H1 (cell line): Measurements from ENCODE around the gene CD63. TPM values are rescaled to one million over a fixed set of nuclear protein-coding genes. Genes with fewer than 3 reads are reported as not detected.

Experiments used
- ASH2L ChIP-seq: fragments of 200-600, 300-600 bp; sonication (generic); IDR thresholded peaks from one replicate; pipeline ENCODE4 v1.7.1; 2017; ENCODE audit warnings: low read length
- CHD2 ChIP-seq: IDR thresholded peaks from 2 replicates; pipeline ENCODE4 v1.6.1; 2012; ENCODE audit warnings: low read length, improper control_type of control experiment
- KDM5A ChIP-seq: fragments of 200-600 bp; IDR thresholded peaks from 2 replicates; pipeline ENCODE4 v1.7.1; 2012; ENCODE audit warnings: mild to moderate bottlenecking, low read length, inconsistent platforms, mixed read lengths
- RXRA ChIP-seq: IDR thresholded peaks from 2 replicates; pipeline ENCODE4 v1.6.1; 2011; ENCODE audit warnings: low read depth, mild to moderate bottlenecking, low read length, moderate library complexity; ENCODE audit not compliant: insufficient read depth
- SAP30 ChIP-seq: fragments of 300-600 bp; sonication (generic); IDR thresholded peaks from 2 replicates; pipeline ENCODE4 v1.7.1; 2012; ENCODE audit warnings: low read length, moderate library complexity, mild to moderate bottlenecking, inconsistent platforms; ENCODE audit not compliant: insufficient read depth, insufficient replicate concordance
- polyA plus RNA-seq, 7 experiments: library from polyadenylated mRNA; depleted of rRNA in 3 of 7; stranded (reverse) in 5 of 7; unstranded in 2 of 7; fragments of >200 nt in 5 of 7; fragments of 200-250 nt in 2 of 7; gene quantifications; 1 replicate in 5 of 7; 2 replicates in 1 of 7; 4 replicates in 1 of 7; pipeline versions ENCODE4 v1.2.1 to v1.2.3, GENCODE V29; 2011 to 2013; ENCODE audit warnings: missing spikeins in 2 of 7, mixed read lengths in 2 of 7
- total RNA-seq: library from RNA; stranded (reverse); fragmentation: NEBNext Ultra II Directional; extraction: Animal tissue kit (Norgen Biotek cat#: 25700); gene quantifications from 2 replicates; pipeline ENCODE4 v1.2.1, GENCODE V29; 2021
- TF ChIP-seq, protein P1 (sequence below): IDR thresholded peaks from 2 replicates; pipeline ENCODE4 v1.6.1; 2011; ENCODE audit warnings: low read depth, mild to moderate bottlenecking, low read length; ENCODE audit not compliant: insufficient read depth

CD63 gene
- total and polyA plus RNA-seq, 2 of the 8 experiments (the other 6 are each of a cell fraction or from before 2014, with no cell fraction given), result 440 to 526 TPM

DNA sequence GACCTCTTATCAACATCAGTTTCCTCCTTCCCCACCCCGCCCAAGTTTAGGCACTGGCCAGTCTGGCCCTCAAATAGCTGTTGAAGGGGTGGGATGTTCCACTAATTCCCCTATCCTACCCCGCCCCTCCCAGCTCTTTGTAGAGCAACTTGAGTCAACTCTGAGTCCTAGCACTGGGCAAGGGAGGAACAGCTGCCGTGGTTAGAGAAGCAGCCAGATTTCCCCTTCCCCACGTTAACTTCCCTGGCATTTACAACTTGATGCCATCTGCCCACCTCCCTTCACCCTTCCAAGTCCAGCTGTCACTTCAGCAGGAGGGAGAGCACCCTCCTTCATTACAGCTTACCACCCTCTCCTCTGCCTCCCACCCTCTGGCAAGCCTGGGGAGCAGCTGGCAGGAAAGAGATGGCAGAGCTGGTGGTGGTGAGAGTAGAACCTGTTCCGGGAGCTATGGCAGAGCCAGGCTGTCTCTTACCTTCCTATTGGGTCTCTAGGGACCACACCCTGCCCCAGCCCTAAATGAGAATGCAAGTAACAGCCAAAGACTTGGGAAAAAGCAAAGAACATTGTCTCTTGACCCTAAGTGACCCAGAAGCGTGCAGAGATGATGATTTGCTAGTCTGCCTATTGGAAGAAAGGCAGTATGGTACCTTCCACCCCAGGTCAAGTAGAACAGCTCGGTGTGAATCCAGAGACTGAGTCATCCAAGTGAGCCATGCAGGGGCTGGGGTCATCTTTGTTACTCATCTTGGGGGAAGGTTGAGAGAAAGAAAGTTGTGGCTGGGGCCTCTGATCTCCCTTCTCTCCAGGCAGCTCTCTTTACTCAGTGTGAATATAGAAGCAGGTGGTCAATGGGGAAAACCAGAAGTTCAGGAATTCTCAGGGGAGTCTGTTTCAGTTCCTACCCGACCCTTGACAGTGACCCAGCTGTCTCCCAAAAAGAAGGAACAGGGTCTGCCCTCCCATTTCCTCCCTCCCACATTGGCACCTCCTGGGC is 11.5 kb downstream of the CD63 start (continued):
- TF ChIP-seq ASH2L (no peak), CHD2 (no peak), RXRA (no peak), SAP30 (no peak), KDM5A (no peak)
- TF ChIP-seq, protein P1, sequence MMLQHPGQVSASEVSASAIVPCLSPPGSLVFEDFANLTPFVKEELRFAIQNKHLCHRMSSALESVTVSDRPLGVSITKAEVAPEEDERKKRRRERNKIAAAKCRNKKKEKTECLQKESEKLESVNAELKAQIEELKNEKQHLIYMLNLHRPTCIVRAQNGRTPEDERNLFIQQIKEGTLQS, result no peak
